PFSK-1 (cell line): Measurements from ENCODE around the gene GPBP1.

Experiments used
- FOXP2 ChIP-seq: optimal IDR thresholded peaks from 2 replicates; pipeline ENCODE3; 2011; ENCODE audit warnings: borderline replicate concordance, control low read depth, inconsistent platforms; ENCODE audit not compliant: insufficient read depth; ENCODE audit errors: extremely low read length, extremely low read depth
- POLR2AphosphoS5 ChIP-seq: IDR thresholded peaks from 2 replicates; pipeline ENCODE4 v1.6.1; 2012; ENCODE audit warnings: low read depth, mild to moderate bottlenecking, control low read depth, low read length, moderate library complexity
- REST ChIP-seq, 2 experiments: IDR thresholded peaks; 2 replicates each; pipeline versions ENCODE4 v1.6.1 to v1.8.0; 2011 to 2012; ENCODE audit warnings: low read depth in 2 of 2, low read length in 2 of 2, control low read depth in 1 of 2, inconsistent platforms in 1 of 2, mild to moderate bottlenecking in 1 of 2, moderate library complexity in 1 of 2; ENCODE audit not compliant: insufficient read depth in 1 of 2
- SIN3A ChIP-seq: IDR thresholded peaks from 2 replicates; pipeline ENCODE4 v1.6.1; 2012; ENCODE audit warnings: mild to moderate bottlenecking, low read length, moderate library complexity, borderline replicate concordance; ENCODE audit not compliant: insufficient read depth
- TAF1 ChIP-seq: IDR thresholded peaks from 2 replicates; pipeline ENCODE4 v1.6.1; 2012; ENCODE audit warnings: low read length, control low read depth, borderline replicate concordance; ENCODE audit not compliant: insufficient read depth

GPBP1 gene

GRCh38 chr5:57191163-57191562 lies 17.3 kb downstream of the GPBP1 start:
- TF ChIP-seq TAF1 (no peak), SIN3A (no peak), REST (IDR thresholded peaks at IDR 0.05; ENCODE audit: insufficient read depth in 1 of 2, low read depth in 2 of 2, low read length in 2 of 2) (no peak), POLR2AphosphoS5 (no peak)

DNA sequence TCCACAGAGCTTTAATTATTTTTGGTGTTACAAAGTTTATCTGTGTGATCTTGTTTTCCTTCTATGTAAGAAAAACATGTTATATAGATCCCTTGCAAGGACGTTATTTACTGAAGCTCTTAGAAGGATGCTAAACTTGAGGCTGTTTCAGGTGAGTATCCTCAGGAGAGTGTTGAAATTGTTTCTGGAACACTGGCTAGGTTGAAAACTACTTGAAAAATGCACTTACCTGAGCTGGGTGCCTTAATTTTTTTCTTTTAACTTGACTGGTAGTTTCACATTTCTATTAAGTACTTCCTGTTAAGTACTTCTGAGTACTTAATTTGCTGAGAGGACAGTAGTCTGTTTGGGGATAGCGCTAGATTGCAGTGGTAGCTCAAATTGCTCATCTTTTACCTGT lies 18.1 kb downstream of the GPBP1 start:
- TF ChIP-seq REST (IDR thresholded peaks at IDR 0.05; ENCODE audit: insufficient read depth in 1 of 2, low read depth in 2 of 2, low read length in 2 of 2) (no peak), POLR2AphosphoS5 (no peak), TAF1 (no peak), FOXP2 (no peak), SIN3A (no peak)

DNA sequence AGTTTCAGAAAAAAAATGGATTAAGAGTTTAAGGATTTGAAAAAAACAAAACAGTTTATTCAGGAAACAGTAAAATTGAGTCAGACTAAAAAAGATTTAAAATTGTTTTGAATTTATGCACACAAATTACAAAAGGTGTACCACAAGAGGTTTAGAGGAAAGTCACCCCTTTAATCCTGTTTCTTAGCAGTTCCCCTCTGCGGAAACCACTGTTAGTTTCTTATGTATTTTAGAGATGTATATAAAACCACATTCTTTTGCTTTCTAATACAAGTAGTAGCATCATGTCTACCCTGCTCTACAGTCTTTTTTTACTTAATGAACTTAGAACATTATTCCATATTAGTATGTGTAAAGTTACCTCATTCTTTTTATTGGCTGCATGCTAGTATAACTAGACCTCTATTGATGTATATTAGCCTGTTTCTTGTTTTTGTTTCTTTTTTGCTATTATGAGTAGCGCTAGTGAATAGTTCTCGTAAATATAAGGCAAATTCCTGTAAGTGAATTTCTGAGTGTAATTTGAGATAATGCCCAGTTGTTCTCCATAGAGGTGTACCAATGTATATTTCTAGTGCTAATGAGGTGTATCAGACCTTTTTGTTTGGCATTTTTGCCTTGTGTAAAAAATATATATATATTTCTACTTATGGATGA lies 20.0 kb downstream of the GPBP1 start:
- no peak for TF ChIP-seq FOXP2

DNA sequence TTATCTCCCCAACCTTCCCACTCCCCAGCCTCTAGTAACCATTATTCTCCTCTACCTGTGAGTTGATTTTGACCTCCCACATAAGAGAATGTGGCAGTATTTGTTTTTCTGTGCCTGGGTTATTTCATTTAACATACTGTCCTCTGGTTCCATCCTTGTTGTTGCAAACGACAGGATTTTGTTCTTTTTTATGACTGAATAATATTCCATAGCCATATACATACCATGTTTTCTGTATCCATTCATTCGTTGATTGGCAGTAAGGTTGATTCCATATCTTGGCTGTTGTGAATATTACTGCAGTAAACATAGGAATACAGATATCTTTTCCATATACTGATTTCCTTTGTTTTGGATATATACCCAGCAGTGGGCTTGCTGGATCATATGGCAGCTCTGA lies 20.8 kb downstream of the GPBP1 start:
- TF ChIP-seq SIN3A, result no peak
- no peak for TF ChIP-seq REST (IDR thresholded peaks at IDR 0.05; ENCODE audit: insufficient read depth in 1 of 2, low read depth in 2 of 2, low read length in 2 of 2)
- TF ChIP-seq FOXP2, result no peak
- no peak for TF ChIP-seq TAF1
- TF ChIP-seq POLR2AphosphoS5, result no peak

GRCh38 chr5:57195060-57195459 lies 21.2 kb downstream of the GPBP1 start:
- no peak for TF ChIP-seq POLR2AphosphoS5
- TF ChIP-seq SIN3A, result no peak
- no peak for TF ChIP-seq FOXP2
- no peak for TF ChIP-seq REST (IDR thresholded peaks at IDR 0.05; ENCODE audit: insufficient read depth in 1 of 2, low read depth in 2 of 2, low read length in 2 of 2)
- no peak for TF ChIP-seq TAF1
